HEK293 (cell line): Measurements from ENCODE around the gene YIF1B.
"Not testable (repeated sequence)": the region's sequence is repeated elsewhere in the genome, so short reads cannot be mapped to it uniquely, and the experiment has no call there.

ENCODE experiments used
- CTCF ChIA-PET: fragments of 350-600 bp; formaldehyde crosslinking; extraction: SDS; loops from one replicate; lab custom pipeline; 2021; ENCODE audit warnings: antibody characterized with exemption; lab: Yijun Ruan, JAX
- POLR2A ChIA-PET: fragments of 300-600 bp; formaldehyde crosslinking; extraction: SDS; loops from one replicate; lab custom pipeline; 2020; ENCODE audit warnings: antibody characterized with exemption, inconsistent platforms; lab: Yijun Ruan, JAX
- H3K27ac ChIP-seq: fragments of 200-500 bp; sonication (Bioruptor generic); 2 replicates; pipeline ENCODE4 v1.5.1; 2014; ENCODE audit warnings: low read depth, low read length, control low read depth, inconsistent platforms; ENCODE audit errors: extremely low read depth
- H3K36me3 ChIP-seq, 2 experiments: fragments of 200-500 bp in 1 of 2; sonication (Bioruptor generic) in 1 of 2; 1 replicate in 1 of 2; 2 replicates in 1 of 2; pipeline ENCODE4 v1.5.1; 2014 to 2017; ENCODE audit warnings: inconsistent platforms in 2 of 2, low read length in 2 of 2; ENCODE audit not compliant: control insufficient read depth in 2 of 2, insufficient read depth in 1 of 2
- H3K4me1 ChIP-seq: fragments of 200-500 bp; sonication (Bioruptor generic); 2 replicates; pipeline ENCODE4 v1.5.1; 2014; ENCODE audit warnings: mild to moderate bottlenecking, low read length, inconsistent platforms; ENCODE audit not compliant: control insufficient read depth, insufficient read depth
- H3K4me3 ChIP-seq: 2 replicates; pipeline ENCODE4 v1.5.1; 2011; ENCODE audit warnings: low read depth, mild to moderate bottlenecking, control low read depth, low read length, moderate library complexity
- H3K9me3 ChIP-seq: fragments of 200-500 bp; sonication (Bioruptor generic); 2 replicates; pipeline ENCODE4 v1.5.1; 2014; ENCODE audit warnings: low read depth, low read length, inconsistent platforms; ENCODE audit not compliant: control insufficient read depth, insufficient read depth
- EGR2 ChIP-seq: fragments of 450-650 bp; formaldehyde crosslinking; IDR thresholded peaks from 2 replicates; pipeline ENCODE4 v1.5.1; 2016; ENCODE audit warnings: low read depth, missing biosample characterization, missing genetic modification characterization
- GFI1B ChIP-seq: fragments of 450-650 bp; formaldehyde crosslinking; IDR thresholded peaks from 2 replicates; pipeline ENCODE4 v1.5.1; 2016; ENCODE audit warnings: missing biosample characterization, missing genetic modification characterization
- GLI2 ChIP-seq: fragments of 450-650 bp; formaldehyde crosslinking; IDR thresholded peaks from 2 replicates; pipeline ENCODE4; 2017; ENCODE audit warnings: missing biosample characterization, missing genetic modification characterization, low read depth, borderline replicate concordance
- KLF1 ChIP-seq: fragments of 450-650 bp; formaldehyde crosslinking; IDR thresholded peaks from 2 replicates; pipeline ENCODE4 v1.5.1; 2016; ENCODE audit warnings: missing biosample characterization, missing genetic modification characterization
- SCRT1 ChIP-seq: fragments of 450-650 bp; formaldehyde crosslinking; IDR thresholded peaks from 2 replicates; pipeline ENCODE4 v1.5.1; 2016; ENCODE audit warnings: missing biosample characterization, missing genetic modification characterization, borderline replicate concordance
- SCRT2 ChIP-seq: fragments of 450-650 bp; formaldehyde crosslinking; IDR thresholded peaks from 2 replicates; pipeline ENCODE4 v1.5.1; 2016; ENCODE audit warnings: missing biosample characterization, missing genetic modification characterization
- ZFHX2 ChIP-seq: fragments of 450-650 bp; formaldehyde crosslinking; conservative IDR thresholded peaks from 2 replicates; pipeline ENCODE4 v1.5.1; 2016; ENCODE audit warnings: missing biosample characterization, missing genetic modification characterization
- ZNF169 ChIP-seq: fragments of 450-650 bp; formaldehyde crosslinking; IDR thresholded peaks from 2 replicates; pipeline ENCODE4 v1.5.1; 2016; ENCODE audit warnings: missing biosample characterization, missing genetic modification characterization
- ZNF324 ChIP-seq: fragments of 450-650 bp; formaldehyde crosslinking; IDR thresholded peaks from 2 replicates; pipeline ENCODE4 v1.5.1; 2016; ENCODE audit warnings: missing biosample characterization, missing genetic modification characterization
- ZNF341 ChIP-seq: fragments of 450-650 bp; formaldehyde crosslinking; IDR thresholded peaks from 2 replicates; pipeline ENCODE4; 2016; ENCODE audit warnings: low read depth, missing biosample characterization, missing genetic modification characterization
- ZNF600 ChIP-seq: fragments of 450-650 bp; formaldehyde crosslinking; IDR thresholded peaks from 2 replicates; pipeline ENCODE4 v1.5.1; 2016; ENCODE audit warnings: missing biosample characterization, missing genetic modification characterization
- TF ChIP-seq, protein P1 (sequence below): fragments of 450-650 bp; formaldehyde crosslinking; IDR thresholded peaks from 2 replicates; pipeline ENCODE4 v1.5.1; 2016; ENCODE audit warnings: missing biosample characterization, missing genetic modification characterization
- TF ChIP-seq, protein P2 (sequence below): fragments of 450-650 bp; formaldehyde crosslinking; IDR thresholded peaks from 2 replicates; pipeline ENCODE4 v1.5.1; 2016; ENCODE audit warnings: missing biosample characterization, missing genetic modification characterization
- TF ChIP-seq, protein P3 (sequence below): fragments of 450-650 bp; formaldehyde crosslinking; IDR thresholded peaks from 2 replicates; pipeline ENCODE4 v1.5.1; 2017; ENCODE audit warnings: missing biosample characterization, missing genetic modification characterization

YIF1B gene

DNA sequence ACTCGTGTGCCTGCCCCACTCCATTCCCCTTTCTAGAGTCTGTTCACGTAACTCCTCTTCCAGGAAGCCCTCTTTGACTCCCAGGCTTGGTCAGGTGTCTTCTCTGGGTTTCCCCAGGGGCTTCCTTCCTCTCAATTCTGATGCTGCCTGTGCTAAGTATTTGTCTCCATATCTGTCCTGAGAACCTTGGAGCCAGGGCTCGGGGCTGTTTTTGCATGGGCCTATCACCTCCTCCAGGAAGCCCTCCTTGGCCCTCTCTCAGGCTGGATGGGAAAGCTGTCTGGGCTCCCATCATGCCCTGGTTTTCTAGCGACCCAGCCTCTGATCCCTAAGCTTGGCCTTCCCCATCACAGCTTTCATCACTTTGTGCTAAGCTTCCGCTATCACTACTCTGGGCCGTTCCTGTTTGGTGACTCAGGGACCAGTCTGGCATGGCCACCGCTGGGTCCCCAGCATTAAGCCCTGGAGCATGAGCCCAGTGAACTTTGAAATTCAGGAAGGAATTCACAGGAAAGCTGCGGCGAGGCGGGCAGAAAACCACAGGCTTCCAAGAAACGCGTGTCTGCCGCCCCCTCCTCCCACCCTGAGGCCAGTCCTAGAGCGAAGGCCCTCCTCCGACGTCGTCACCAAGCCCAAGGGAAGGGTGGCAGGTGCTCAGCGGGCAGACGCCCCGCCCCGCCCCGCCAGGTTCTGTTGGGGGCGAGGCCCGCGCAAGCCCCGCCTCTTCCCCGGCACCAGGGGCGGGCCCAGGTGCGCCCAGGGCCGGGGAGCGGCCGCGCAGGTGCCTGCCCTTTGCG is 51.9 kb downstream of the YIF1B start (continued):
- TF ChIP-seq, protein P1, sequence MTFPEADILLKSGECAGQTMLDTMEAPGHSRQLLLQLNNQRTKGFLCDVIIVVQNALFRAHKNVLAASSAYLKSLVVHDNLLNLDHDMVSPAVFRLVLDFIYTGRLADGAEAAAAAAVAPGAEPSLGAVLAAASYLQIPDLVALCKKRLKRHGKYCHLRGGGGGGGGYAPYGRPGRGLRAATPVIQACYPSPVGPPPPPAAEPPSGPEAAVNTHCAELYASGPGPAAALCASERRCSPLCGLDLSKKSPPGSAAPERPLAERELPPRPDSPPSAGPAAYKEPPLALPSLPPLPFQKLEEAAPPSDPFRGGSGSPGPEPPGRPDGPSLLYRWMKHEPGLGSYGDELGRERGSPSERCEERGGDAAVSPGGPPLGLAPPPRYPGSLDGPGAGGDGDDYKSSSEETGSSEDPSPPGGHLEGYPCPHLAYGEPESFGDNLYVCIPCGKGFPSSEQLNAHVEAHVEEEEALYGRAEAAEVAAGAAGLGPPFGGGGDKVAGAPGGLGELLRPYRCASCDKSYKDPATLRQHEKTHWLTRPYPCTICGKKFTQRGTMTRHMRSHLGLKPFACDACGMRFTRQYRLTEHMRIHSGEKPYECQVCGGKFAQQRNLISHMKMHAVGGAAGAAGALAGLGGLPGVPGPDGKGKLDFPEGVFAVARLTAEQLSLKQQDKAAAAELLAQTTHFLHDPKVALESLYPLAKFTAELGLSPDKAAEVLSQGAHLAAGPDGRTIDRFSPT (tag by site-specific recombination) = peak; percentile 87

DNA sequence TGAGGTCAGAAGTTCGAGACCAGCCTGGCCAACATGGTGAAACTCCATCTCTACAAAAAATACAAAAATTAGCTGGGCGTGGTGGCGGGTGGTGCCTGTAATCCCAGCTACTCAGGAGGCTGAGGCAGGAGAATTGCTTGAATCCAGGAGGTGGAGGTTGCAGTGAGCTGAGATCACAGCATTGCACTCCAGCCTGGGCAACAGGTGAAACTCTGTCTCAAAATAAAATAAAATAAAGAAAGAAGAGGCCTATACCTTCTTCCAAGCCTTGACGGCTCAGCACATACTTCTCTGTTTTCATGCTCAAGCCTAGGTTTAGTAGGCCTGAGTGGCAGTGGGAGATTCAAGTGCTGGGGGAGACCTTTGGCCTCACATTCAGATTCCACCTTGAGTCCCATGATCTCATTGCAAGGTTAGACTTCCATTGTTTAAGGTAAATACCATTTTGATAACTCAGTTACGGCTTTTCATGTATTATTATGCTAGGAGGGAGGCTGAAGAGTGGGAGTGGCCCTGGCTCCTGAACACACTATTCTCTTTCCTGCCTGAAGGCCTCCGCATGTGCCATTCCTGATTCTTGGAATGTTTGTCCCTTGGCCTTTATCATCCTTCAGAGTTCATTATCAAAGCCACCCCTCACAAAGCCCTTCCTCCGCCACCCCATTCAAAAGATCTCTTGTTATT is 53.0 kb downstream of the YIF1B start:
- CTCF ChIA-PET = interaction anchor here (0.5 to 1.7 kb wide), 2 partner anchors 13 to 143 kb away, joined by 3 to 5 read pairs; no protein-coding TSS in a partner anchor
- H3K36me3 ChIP-seq = no peaks in the 10 kb centered on the region; a peak in 1 of 3 replicates
- H3K4me3 ChIP-seq = no peak overlapping the region
- POLR2A ChIA-PET = interaction anchor here (1.4 kb wide), 1 partner anchor 111 kb away, joined by 4 read pairs; the partner anchor contains the start of gene PSMD8
- no peak overlapping the region for H3K27ac ChIP-seq
- peaks cover 35% of the 10 kb centered on the region for H3K4me1 ChIP-seq
- H3K9me3 ChIP-seq = no peaks in the 10 kb centered on the region
- TF ChIP-seq SCRT1 (tag by site-specific recombination) = peak; percentile 95
- peak; percentile 69 for TF ChIP-seq KLF1 (tag by site-specific recombination)
- peak; percentile 96 for TF ChIP-seq SCRT2
- TF ChIP-seq GLI2 (tag by site-specific recombination) = no peak
- peak; percentile 6; the same call in 1 of the 2 replicates for TF ChIP-seq ZNF169 (tag by site-specific recombination)

DNA sequence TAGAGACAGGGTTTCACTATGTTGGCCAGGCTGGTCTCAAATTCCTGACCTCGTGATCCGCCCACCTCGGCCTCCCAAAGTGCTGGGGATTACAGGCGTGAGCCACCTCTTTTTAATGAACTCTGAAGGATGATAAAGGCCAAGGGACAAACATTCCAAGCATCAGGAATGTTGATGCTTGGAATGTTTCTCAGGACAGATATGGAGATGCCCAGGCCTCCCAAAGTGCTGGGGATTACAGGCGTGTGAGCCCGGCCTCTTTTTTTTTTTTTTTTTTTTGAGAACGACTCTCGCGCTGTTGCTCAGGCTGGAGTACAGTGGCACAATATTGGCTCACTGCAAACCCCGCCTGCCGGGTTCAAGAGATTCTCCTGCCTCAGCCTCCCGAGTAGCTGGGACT is 53.8 kb downstream of the YIF1B start:
- H3K4me3 ChIP-seq, H3K27ac ChIP-seq, H3K36me3 ChIP-seq, H3K9me3 ChIP-seq: not testable (repeated sequence)
- ChIA-PET POLR2A (interaction anchor here (0.7 kb wide), 1 partner anchor 355 kb away, joined by 5 read pairs; the partner anchor contains the start of genes SIPA1L3 and WDR87), CTCF (interaction anchor here (0.5 kb wide), 1 partner anchor 144 kb away, joined by 3 read pairs; no protein-coding TSS in a partner anchor)
- peaks cover 28% of the 10 kb centered on the region for H3K4me1 ChIP-seq

DNA sequence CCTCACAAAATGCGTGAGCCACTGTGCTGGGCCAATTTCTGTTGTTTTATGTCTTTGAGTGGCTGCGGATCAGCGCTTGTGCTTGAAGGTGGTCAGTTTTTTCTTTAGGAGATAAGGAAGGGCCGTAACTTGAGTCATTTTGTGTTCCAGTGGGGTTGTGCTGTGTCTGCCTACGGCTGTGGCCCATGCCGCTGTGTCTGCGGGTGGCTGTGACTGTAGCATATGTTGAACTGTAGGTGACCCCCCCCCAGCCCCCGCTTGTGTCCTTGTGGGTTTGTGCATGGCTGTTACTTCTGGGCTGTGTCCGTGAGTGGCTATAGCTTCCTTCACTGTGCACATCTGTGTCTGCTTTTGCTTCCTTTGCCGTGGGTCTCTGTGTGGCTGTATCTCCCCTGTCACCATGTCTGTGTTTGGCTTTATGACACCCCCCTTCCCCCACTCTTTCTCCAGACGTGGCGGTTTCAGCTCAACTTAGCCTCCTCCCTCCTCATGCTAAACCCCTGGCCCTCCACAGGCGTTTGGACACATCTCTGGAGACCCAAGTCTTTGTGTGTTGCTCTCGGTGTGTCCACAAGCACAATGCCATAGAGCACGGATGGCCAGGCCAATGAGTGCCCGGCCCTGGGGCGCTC is 60.2 kb downstream of the YIF1B start:
- H3K4me3 ChIP-seq = no peak overlapping the region
- no peaks in the 10 kb centered on the region for H3K9me3 ChIP-seq
- peaks cover 19% of the 10 kb centered on the region for H3K4me1 ChIP-seq
- ChIA-PET POLR2A (interaction anchor here (0.9 to 1.6 kb wide), 4 partner anchors 8 to 110 kb away, joined by 3 to 4 read pairs (median 3); partner anchors contain the start of gene SPINT2), CTCF (interaction anchor here (0.6 to 2.0 kb wide), 9 partner anchors 10 to 172 kb away, joined by 3 to 10 read pairs (median 4); no protein-coding TSS in a partner anchor)
- no peaks in the 10 kb centered on the region for H3K36me3 ChIP-seq
- H3K27ac ChIP-seq = no peak overlapping the region
- no peak for TF ChIP-seq ZNF324 (tag by site-specific recombination)
- 0 out of 2 replicates have a peak, but pooled peaks have one; percentile 35 for TF ChIP-seq ZNF600
- peak; percentile 63 for TF ChIP-seq ZNF341
- TF ChIP-seq, protein P2, sequence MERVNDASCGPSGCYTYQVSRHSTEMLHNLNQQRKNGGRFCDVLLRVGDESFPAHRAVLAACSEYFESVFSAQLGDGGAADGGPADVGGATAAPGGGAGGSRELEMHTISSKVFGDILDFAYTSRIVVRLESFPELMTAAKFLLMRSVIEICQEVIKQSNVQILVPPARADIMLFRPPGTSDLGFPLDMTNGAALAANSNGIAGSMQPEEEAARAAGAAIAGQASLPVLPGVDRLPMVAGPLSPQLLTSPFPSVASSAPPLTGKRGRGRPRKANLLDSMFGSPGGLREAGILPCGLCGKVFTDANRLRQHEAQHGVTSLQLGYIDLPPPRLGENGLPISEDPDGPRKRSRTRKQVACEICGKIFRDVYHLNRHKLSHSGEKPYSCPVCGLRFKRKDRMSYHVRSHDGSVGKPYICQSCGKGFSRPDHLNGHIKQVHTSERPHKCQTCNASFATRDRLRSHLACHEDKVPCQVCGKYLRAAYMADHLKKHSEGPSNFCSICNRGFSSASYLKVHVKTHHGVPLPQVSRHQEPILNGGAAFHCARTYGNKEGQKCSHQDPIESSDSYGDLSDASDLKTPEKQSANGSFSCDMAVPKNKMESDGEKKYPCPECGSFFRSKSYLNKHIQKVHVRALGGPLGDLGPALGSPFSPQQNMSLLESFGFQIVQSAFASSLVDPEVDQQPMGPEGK = peak; percentile 35; the same call in 1 of the 2 replicates
- TF ChIP-seq EGR2 (tag by site-specific recombination) = peak; percentile 90
- no peak for TF ChIP-seq GFI1B
- TF ChIP-seq, protein P3, sequence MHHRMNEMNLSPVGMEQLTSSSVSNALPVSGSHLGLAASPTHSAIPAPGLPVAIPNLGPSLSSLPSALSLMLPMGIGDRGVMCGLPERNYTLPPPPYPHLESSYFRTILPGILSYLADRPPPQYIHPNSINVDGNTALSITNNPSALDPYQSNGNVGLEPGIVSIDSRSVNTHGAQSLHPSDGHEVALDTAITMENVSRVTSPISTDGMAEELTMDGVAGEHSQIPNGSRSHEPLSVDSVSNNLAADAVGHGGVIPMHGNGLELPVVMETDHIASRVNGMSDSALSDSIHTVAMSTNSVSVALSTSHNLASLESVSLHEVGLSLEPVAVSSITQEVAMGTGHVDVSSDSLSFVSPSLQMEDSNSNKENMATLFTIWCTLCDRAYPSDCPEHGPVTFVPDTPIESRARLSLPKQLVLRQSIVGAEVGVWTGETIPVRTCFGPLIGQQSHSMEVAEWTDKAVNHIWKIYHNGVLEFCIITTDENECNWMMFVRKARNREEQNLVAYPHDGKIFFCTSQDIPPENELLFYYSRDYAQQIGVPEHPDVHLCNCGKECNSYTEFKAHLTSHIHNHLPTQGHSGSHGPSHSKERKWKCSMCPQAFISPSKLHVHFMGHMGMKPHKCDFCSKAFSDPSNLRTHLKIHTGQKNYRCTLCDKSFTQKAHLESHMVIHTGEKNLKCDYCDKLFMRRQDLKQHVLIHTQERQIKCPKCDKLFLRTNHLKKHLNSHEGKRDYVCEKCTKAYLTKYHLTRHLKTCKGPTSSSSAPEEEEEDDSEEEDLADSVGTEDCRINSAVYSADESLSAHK (tag by site-specific recombination) = peak; percentile 45; the same call in 1 of the 2 replicates
- peak; percentile 77 for TF ChIP-seq ZFHX2 (tag by site-specific recombination)
